Gastroesophageal sphincter (tissue), 4 donors: Measurements from ENCODE around the gene LAMA3. TPM values are rescaled to one million over a fixed set of nuclear protein-coding genes. Genes with fewer than 3 reads are reported as not detected.
"Not testable (repeated sequence)": the region's sequence is repeated elsewhere in the genome, so short reads cannot be mapped to it uniquely, and the experiment has no call there.

Experiments used
- ATAC-seq: fragments of 150-250 bp; one replicate; pipeline ENCODE4 v1.9.1; 2016; ENCODE audit warnings: mild to moderate bottlenecking, moderate library complexity
- H3K27ac ChIP-seq, 4 donors: fragments of 200-600 bp; sonication (generic) in 3 of 4; 1 replicate in 3 of 4; 2 replicates in 1 of 4; pipeline ENCODE4 v1.5.1; 2016 to 2019
- H3K27me3 ChIP-seq: fragments of 200-600 bp; sonication (generic); one replicate; pipeline ENCODE4 v1.5.1; 2019
- H3K36me3 ChIP-seq, 2 donors: fragments of 200-600 bp; sonication (generic); one replicate each; pipeline ENCODE4 v1.5.1; 2019; ENCODE audit warnings: control low read depth in 1 of 2
- H3K4me1 ChIP-seq, 3 donors: fragments of 200-600 bp; sonication (generic); 1 replicate in 2 of 3; 2 replicates in 1 of 3; pipeline ENCODE4 v1.5.1; 2016 to 2019; ENCODE audit warnings: control low read depth in 2 of 3
- H3K4me3 ChIP-seq, 2 donors: fragments of 200-600 bp; sonication (generic); one replicate each; pipeline ENCODE4 v1.5.1; 2019; ENCODE audit warnings: mild to moderate bottlenecking in 1 of 2, moderate library complexity in 1 of 2
- H3K9me3 ChIP-seq, 3 donors: fragments of 200-600 bp; sonication (generic); one replicate each; pipeline ENCODE4 v1.5.1; 2017 to 2019; ENCODE audit warnings: control low read depth in 2 of 3
- EP300 ChIP-seq: sonication (generic); formaldehyde crosslinking; IDR thresholded peaks from one replicate; pipeline ENCODE4 v1.6.1; 2017; ENCODE audit warnings: antibody characterized with exemption, mild to moderate bottlenecking
- POLR2A ChIP-seq, 2 donors: fragments of 450-650 bp; IDR thresholded peaks; one replicate each; pipeline ENCODE4 v1.6.1; 2017; ENCODE audit warnings: antibody characterized with exemption in 2 of 2, mild to moderate bottlenecking in 2 of 2, moderate library complexity in 1 of 2
- POLR2AphosphoS5 ChIP-seq: sonication (generic); formaldehyde crosslinking; IDR thresholded peaks from one replicate; pipeline ENCODE4 v1.6.1; 2017; ENCODE audit warnings: antibody characterized with exemption
- WGBS, 2 donors: methylation state at CpG; one replicate each; pipeline ENCODE4 v1.1.5; 2018; ENCODE audit warnings: low coverage in 1 of 2; 5-methylcytosine and 5-hydroxymethylcytosine counted together
- total RNA-seq, 4 donors: library from RNA; depleted of rRNA; stranded (reverse); fragments of >200 nt; gene quantifications; one replicate each; pipeline ENCODE4 v1.1.0, GENCODE V29; 2016
- TF ChIP-seq, protein P1 (sequence below), 4 experiments: fragments of 200-600 bp in 2 of 4; fragments of 450-650 bp in 2 of 4; sonication (generic) in 1 of 4; IDR thresholded peaks; one replicate each; pipeline ENCODE4 v1.5.1; 2017 to 2019; ENCODE audit warnings: antibody characterized with exemption in 4 of 4, mild to moderate bottlenecking in 2 of 4, moderate library complexity in 2 of 4

Gene LAMA3
- total RNA-seq, 4 donors from 2014 or later = 8.3 to 13.5 (median 9.5) TPM

DNA sequence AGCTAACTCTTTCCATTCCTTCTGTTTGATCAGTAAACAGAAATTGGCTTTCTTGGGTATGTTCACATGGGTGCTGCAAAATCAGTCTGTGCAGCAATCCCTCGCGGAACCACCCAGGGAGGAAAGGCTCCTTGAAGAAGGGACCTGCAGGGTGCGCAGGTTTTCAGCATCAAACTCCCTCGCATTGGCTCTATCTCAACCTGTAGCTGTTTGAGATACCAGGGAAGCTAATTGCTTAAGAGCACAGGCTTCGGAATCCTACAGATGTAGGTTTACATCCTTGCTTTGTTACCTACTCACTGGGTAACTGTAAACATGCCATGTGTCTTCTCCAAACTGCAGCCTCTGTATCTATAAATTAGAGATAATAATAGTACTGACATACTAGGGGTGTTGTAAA, 43.2 kb downstream of the LAMA3 start:
- Histone ChIP-seq H3K27me3 (no peaks in the 10 kb centered on the region), H3K4me3 (no peak overlapping the region), H3K4me1 (no peaks in the 10 kb centered on the region), H3K9me3 (no peaks in the 10 kb centered on the region), H3K36me3 (no peaks in the 10 kb centered on the region), H3K27ac (no peak overlapping the region)
- ATAC-seq = no peak
- TF ChIP-seq EP300 = no peak
- no peak for TF ChIP-seq POLR2A (IDR thresholded peaks at IDR 0.05)
- no peak for TF ChIP-seq POLR2AphosphoS5
- TF ChIP-seq, protein P1, sequence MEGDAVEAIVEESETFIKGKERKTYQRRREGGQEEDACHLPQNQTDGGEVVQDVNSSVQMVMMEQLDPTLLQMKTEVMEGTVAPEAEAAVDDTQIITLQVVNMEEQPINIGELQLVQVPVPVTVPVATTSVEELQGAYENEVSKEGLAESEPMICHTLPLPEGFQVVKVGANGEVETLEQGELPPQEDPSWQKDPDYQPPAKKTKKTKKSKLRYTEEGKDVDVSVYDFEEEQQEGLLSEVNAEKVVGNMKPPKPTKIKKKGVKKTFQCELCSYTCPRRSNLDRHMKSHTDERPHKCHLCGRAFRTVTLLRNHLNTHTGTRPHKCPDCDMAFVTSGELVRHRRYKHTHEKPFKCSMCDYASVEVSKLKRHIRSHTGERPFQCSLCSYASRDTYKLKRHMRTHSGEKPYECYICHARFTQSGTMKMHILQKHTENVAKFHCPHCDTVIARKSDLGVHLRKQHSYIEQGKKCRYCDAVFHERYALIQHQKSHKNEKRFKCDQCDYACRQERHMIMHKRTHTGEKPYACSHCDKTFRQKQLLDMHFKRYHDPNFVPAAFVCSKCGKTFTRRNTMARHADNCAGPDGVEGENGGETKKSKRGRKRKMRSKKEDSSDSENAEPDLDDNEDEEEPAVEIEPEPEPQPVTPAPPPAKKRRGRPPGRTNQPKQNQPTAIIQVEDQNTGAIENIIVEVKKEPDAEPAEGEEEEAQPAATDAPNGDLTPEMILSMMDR (IDR thresholded peaks at IDR 0.05) = no peak
- 89% methylated on average over 5 of the region's 5 CpGs; no CpG with 5 or more reads in 1 of the 2 donors for WGBS, 2 donors

DNA sequence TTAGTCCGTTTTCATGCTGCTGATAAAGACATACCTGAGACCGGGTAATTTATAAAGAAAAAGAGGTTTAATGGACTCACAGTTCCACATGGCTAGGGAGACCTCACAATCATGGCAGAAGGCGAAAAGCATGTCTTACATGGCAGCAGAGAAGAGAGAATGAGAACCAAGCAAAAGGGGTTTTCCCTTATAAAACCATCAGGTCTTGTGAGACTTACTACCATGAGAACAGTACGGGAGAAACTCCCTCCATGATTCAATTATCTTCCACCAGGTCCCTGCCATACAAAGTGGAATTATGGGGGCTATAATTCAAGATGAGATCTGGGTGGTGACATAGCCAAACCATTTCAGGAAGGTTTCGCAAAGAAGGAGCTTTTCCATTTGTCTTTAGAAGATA, 44.0 kb downstream of the LAMA3 start:
- H3K4me3 ChIP-seq, ATAC-seq, H3K36me3 ChIP-seq, H3K27ac ChIP-seq, H3K9me3 ChIP-seq, H3K27me3 ChIP-seq, H3K4me1 ChIP-seq: not testable (repeated sequence)
- 95 to 100% methylated on average over 3 of the region's 5 CpGs for WGBS, 2 donors

DNA sequence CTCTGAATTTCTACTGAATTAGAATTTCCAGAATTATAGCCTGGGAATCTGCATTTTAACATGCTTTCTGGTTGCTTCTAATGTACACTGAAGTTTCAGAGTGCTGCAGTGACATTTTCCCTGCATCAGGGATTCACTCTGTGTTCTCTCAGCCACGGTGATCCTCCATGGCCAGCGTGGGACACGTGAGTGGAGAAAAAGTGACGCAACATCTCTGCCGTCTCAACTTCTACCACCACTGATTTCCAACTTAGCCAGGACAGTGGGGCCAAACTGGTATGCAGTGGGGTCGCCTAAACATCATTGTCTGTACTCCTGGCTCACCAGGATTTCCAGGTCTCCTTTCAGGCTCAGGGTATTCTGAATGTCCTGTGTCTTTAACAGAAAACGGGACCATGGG, 44.6 kb downstream of the LAMA3 start:
- 93 to 100% methylated on average over 5 of the region's 7 CpGs for WGBS, 2 donors

DNA sequence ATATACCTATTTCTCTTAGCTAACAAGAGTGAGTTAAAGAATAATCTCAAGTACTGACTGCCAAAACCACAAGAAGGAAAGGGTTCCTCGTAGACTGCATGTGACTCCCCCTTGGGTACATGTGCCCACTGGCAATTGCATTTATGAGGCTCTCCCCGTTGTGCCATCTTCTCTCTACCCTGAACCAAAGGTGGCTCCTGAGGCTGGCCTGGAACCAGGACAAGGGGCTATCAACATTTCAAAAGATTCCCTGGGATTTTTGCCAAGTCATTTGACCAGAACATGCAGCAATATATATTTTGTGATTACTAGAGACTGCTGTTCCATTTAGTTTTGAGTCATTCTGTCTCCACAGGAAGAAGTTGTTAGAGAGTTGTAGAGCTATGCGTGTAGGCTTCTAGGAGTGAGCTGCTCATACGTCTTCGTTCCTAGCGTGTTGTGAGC, 45.8 kb downstream of the LAMA3 start:
- Histone ChIP-seq H3K4me1 (peaks cover 0 to 18% (median 0%) of the 10 kb centered on the region in 3 donors), H3K4me3 (no peak overlapping the region), H3K9me3 (no peaks in the 10 kb centered on the region), H3K36me3 (no peaks in the 10 kb centered on the region), H3K27me3 (no peaks in the 10 kb centered on the region), H3K27ac (no peak overlapping the region)
- TF ChIP-seq EP300 = no peak
- TF ChIP-seq, protein P1 (IDR thresholded peaks at IDR 0.05) = no peak
- no peak for TF ChIP-seq POLR2AphosphoS5
- TF ChIP-seq POLR2A (IDR thresholded peaks at IDR 0.05) = no peak
- ATAC-seq = no peak
- 49 to 71% methylated on average over 2 to 6 of the region's 6 CpGs for WGBS, 2 donors

More for the DNA sequence above, 44.6 kb downstream of the LAMA3 start:
- no peaks in the 10 kb centered on the region for H3K9me3 ChIP-seq
- no peak overlapping the region for H3K4me3 ChIP-seq
- ATAC-seq = no peak
- TF ChIP-seq POLR2AphosphoS5 = no peak
- TF ChIP-seq, protein P1 (IDR thresholded peaks at IDR 0.05) = no peak
- no peak for TF ChIP-seq POLR2A (IDR thresholded peaks at IDR 0.05)
- no peak for TF ChIP-seq EP300
- H3K36me3 ChIP-seq = no peaks in the 10 kb centered on the region
- no peaks in the 10 kb centered on the region for H3K27me3 ChIP-seq
- no peak overlapping the region for H3K27ac ChIP-seq
- peaks cover 0 to 7% (median 0%) of the 10 kb centered on the region in 3 donors for H3K4me1 ChIP-seq

DNA sequence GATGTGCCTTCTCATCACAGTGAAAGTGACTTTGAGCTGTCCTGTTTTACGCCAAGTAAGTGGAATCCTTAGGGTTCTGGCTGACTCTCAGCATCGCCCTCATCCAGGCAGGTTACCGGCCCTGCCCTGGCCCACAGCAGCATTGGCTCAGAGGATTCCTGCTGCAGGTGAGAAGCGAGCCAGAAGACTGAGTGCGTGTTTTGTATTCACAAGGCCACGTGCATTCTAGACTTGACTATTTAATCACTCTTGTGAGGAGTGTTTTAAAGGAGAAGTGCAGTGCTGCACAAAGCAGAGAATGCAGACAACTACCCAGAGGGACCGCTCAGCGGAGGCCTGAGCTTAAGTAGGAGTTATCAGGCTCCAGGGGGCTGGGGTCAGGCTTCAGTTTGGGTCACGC, 48.3 kb downstream of the LAMA3 start:
- WGBS, 2 donors = 83 to 88% methylated on average over 4 to 8 of the region's 9 CpGs
- Histone ChIP-seq H3K36me3 (no peaks in the 10 kb centered on the region), H3K27me3 (no peaks in the 10 kb centered on the region), H3K9me3 (no peaks in the 10 kb centered on the region), H3K4me1 (peaks cover 0 to 22% (median 0%) of the 10 kb centered on the region in 3 donors), H3K27ac (no peak overlapping the region), H3K4me3 (no peak overlapping the region)
- TF ChIP-seq POLR2AphosphoS5 (no peak), POLR2A (IDR thresholded peaks at IDR 0.05) (no peak), EP300 (no peak)
- TF ChIP-seq, protein P1 (IDR thresholded peaks at IDR 0.05) = no peak
- no peak for ATAC-seq
